ENCODE measurements around the gene SNX9.

- TF ChIP-seq HOXA7 (CRISPR knock-in tag; IDR thresholded peaks at IDR 0.05; ENCODE audit: borderline replicate concordance) = no peak
- TF ChIP-seq, protein P1, sequence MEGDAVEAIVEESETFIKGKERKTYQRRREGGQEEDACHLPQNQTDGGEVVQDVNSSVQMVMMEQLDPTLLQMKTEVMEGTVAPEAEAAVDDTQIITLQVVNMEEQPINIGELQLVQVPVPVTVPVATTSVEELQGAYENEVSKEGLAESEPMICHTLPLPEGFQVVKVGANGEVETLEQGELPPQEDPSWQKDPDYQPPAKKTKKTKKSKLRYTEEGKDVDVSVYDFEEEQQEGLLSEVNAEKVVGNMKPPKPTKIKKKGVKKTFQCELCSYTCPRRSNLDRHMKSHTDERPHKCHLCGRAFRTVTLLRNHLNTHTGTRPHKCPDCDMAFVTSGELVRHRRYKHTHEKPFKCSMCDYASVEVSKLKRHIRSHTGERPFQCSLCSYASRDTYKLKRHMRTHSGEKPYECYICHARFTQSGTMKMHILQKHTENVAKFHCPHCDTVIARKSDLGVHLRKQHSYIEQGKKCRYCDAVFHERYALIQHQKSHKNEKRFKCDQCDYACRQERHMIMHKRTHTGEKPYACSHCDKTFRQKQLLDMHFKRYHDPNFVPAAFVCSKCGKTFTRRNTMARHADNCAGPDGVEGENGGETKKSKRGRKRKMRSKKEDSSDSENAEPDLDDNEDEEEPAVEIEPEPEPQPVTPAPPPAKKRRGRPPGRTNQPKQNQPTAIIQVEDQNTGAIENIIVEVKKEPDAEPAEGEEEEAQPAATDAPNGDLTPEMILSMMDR (tag by site-specific recombination; IDR thresholded peaks at IDR 0.05) = no peak
- TF ChIP-seq, protein P2, sequence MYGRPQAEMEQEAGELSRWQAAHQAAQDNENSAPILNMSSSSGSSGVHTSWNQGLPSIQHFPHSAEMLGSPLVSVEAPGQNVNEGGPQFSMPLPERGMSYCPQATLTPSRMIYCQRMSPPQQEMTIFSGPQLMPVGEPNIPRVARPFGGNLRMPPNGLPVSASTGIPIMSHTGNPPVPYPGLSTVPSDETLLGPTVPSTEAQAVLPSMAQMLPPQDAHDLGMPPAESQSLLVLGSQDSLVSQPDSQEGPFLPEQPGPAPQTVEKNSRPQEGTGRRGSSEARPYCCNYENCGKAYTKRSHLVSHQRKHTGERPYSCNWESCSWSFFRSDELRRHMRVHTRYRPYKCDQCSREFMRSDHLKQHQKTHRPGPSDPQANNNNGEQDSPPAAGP (tag by site-specific recombination; IDR thresholded peaks at IDR 0.05) = no peak
- TF ChIP-seq ZNF621 (tag by site-specific recombination; IDR thresholded peaks at IDR 0.05) = no peak
- no peak for TF ChIP-seq ZBTB21 (tag by site-specific recombination; IDR thresholded peaks at IDR 0.05)
Measured at GRCh38 chr6:157942351-157942750, 119.3 kb downstream of the SNX9 start.

All from HEK293 (cell line).